Left ventricle myocardium superior (tissue), 1 donor: ENCODE measurements around the gene NECAB3. TPM values are rescaled to one million over a fixed set of nuclear protein-coding genes. Genes with fewer than 3 reads are reported as not detected.
A peak's percentile ranks its signal among the peaks of the same experiment; 100 is the strongest.

Experiments used
- ATAC-seq: fragments of 200-7000 bp; cut with Tn5 transposase; one replicate; pipeline ENCODE4 v1.9.1; 2020; ENCODE audit warnings: mild to moderate bottlenecking, moderate library complexity
- DNase-seq: peaks from one replicate; pipeline ENCODE4 v3.0.0-alpha.2; 2020
- intact Hi-C: fragments of 100-400 bp; cut with micrococcal nuclease; formaldehyde crosslinking; loops from one replicate; pipeline ENCODE4 v1.11.0; 2022
- total RNA-seq: library from RNA; stranded (reverse); fragmentation: NEBNext Ultra II Directional; extraction: Animal tissue kit (Norgen Biotek cat#: 25700); gene quantifications from one replicate; pipeline ENCODE4 v1.2.1, GENCODE V29; 2021
- donor health status: DM: no; HTN: yes; CAD: no; lungs with severe emphysema.

Gene NECAB3
- total RNA-seq, 1 donor from 2014 or later: 71.8 TPM

DNA sequence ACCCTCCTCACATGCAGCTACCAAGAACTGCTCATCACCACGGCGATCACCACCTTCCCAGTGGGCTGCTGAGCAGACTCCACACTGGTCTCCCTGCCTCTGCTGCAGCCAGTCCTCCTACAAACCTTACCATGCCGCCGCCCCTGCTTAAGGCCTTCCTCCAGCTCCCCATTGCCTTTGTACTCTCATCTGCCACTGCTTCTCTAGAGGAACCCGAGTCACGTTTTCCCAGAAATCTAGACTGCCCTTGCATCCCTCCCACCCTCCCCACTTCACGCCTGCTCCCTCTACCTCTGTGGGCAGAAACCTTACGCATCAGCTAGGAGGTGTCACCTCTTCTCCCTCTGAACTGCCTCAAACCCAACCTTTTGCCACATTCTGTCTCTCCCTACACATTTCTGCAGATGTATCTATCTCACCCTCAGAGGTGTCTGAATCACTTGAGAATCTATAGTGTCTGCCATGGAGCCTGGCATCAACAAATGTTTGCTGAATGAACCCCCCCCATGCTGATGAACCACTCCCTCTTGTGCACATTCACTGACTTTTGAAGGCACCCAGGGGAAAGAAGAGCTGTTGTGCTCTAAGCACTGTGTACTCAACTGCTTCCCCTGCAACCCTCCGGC, 7.6 kb upstream of the NECAB3 start:
- no peak for ATAC-seq
- no peak for DNase-seq
- intact Hi-C loops: no loop called here

DNA sequence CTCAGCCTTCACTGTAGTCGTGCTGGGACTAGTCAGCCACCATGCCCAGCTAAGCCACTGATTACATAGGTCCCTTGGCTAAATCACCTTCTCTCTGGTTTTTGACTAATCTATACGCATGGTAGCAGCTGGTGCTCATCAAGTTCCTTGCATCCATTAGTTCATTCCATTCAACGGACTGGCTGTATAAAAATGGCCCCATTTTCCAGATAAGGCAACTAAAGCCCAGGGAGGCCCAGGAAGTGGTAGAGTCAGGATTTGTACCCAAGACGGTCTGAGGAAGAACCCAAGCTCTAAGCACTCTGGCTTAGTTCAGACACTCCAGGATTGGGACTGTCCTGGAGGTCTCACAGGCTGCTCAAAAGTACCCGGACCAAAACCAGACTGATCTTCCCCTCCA, 7.1 kb upstream of the NECAB3 start:
- ATAC-seq: no peak
- no peak for DNase-seq
- intact Hi-C loops: no loop called here

DNA sequence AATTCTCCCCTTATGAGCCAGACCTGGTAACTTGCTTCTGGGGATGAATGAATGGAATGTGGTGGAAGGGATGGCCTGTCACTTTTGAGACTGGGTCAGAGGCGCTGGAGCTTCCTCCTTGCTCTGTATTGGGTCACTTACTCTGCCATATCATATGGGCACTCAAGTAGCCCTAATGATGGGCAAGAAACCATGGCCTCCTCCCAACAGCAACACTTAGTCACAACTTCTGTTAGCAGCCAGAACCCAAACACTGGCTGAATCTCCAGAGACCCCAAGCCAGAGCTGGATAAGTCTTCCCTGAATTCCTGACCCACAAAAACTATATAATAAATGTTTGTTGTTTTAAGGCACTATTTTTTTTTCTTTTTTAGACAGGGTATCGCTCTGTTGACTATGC, 6.5 kb upstream of the NECAB3 start:
- intact Hi-C loops: no loop called here
- no peak for ATAC-seq
- DNase-seq: no peak

DNA sequence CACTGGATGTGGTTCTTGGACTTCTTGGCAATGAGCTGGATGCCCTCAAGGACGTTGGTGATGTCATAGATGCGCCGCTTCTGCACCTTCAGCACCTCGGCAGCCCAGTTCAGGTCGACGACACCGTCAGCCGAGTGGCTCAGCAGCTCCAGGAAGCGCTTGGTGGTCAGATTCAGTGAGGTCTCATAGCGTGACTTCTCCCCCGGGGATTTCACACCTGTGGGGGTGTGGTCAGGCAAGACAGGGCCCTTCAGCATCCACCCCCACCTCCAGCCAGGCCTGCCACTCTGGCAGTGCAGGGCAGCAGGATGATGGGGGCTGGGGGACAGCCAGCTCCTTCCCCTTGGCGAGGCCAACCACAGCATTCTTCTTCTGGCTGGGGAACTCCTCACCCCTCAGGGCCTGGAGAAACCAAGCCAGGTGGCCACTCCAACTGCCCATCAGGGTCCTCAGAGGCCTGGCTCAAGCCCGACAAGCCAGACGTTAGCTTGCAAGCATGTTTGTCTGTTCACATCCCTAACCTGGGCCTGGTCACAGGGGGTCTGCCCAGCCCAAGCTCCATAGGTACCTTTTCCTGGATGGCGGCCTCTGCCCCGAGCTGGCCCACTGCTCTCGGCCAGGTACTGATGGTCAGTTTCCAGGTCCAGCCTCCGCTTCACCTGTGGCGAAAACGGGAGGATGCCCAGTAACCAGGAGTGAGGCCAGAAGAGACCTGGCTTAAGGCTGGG, 5.7 kb upstream of the NECAB3 start:
- DNase-seq (no peak), ATAC-seq (no peak)
- intact Hi-C loops: no loop called here

DNA sequence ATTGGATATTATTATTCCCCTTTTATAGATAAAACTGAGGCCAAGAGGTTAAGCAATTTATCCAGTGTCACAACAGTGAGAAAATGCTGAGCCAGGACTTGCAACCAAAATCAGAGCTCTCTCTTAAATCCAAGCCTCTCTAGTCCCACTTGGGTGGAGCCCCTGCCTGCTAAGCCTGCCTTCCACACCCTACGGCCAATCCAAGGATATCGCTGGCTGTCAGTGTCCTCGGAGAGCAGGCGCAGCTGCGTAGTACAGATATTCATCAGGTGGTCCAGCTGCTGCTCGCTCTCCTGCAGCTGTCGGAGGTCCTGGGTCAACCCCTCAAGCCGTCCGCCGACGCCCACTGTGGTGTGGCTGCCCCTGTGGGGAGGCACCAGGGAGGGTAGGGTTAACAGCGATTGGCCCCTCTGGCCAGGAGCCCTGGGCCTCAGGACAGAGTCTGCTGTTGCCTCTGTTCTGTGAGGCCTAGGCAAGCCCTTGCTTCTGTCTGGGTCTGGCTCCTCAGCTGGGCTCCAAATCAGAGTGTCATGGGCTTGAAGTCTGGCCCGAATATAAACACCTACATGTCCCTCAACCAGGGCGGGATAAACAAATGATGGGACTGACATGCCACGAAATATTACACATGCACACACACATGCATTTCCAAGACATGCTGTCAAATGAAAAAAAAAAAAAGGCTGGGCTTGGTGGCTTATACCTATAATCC, 3.9 kb upstream of the NECAB3 start:
- DNase-seq (peak; percentile 84), ATAC-seq (peak; percentile 59)
- intact Hi-C loops: no loop called here

DNA sequence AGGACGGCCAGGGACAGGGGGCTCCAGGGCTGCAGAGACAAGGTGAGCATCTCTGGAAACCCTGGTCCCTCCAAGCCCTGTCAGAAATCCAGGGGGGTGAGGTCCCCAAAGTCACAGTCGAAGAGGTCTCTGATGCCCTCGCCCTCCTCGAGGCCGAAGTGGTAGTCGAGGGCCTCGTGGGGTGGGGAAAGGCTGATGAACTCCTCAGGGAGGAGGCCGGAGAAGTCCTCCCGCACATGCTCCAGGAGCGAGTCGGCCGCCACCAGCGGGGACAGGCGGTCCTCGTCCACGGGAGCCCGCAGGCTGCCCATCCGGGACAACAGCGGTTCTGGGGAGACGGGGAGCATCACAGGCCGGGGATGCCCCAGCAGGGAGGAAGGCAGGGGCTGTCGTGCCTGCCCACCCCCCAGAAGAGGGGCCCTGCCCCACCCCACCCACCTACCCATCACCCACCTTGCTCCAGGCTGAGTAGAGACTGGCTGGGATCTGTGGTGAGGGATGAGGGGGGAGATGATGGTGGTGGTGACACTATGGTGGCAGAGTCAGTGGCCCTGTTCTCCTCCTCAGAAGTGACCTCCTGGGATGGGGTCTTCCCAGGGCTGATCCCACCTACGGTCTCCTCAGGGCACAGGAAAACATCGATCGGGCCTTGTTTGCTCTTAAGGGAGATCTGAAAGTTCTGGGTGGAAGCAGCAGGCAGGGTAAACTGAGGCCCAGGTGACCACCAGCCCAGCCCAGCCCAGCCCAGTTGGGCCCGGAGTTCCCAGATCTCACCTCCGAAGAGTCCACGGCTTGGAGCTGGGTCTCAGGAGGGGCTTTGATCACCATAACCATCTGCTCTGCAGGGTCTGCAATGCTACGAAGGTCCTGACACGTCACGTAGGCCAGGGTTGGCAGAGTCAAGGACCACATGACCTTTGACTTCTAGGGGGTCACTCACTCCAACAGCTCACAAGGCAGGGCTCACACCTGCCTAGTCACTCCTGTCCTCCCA, 2.7 kb upstream of the NECAB3 start:
- DNase-seq (no peak), ATAC-seq (no peak)
- intact Hi-C loops: no loop called here

DNA sequence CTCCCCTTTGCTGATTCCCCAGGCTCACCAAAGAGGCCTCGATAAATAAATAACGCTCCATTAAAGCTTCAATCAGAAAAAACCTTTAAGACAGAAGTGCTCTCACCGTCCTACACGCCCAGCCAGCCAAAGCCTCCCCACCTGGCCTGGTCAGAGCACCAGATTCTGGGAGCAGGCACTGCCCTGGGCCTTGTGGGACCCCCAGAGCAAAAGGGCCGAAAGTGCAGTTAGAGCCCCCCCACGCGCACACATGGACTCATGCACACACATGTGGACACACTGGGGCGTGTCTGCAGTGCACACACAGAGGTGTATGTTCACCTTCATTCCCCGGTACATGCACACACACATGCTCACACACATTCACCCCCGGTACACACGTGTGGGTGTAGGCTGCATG, 1.9 kb upstream of the NECAB3 start:
- no peak for ATAC-seq
- intact Hi-C loops: no loop called here
- DNase-seq: no peak

DNA sequence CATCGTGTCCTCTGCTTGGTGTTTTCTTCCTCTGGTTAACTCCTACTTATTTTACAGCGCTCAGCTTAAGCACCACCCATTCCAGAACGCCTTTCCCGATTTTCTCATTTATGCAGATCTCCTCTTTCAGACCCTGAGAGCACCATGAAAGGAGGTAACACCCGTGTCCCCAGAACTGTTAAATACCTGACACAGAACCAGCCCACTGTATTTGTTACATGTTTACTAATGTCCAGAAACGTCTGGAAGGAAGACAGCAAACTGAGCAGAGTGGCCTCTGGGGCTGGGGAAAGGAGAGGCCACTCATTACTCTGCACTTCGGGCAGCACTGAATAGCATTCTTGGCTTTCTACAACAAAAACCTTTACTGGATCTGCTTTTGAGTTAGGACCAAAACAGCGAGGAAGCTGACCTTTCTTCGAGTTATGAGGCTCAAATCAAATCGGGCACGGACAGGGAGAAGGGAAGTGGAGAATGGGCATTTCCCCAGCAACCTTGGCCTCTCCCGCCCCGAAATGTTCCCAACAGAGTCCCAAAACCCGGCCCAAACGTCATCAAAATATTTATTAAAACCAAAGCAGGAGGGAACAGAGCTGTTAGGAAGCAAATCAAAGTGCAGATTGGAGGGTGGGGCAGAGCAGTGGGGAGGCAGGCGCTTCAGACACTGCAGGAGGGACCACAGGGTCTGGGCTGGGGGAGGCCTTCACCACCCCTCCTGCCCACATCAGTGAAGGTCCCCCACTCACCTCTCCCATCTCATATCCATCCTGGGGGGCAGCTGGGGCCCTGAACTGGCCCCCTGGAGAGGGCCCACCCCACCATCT, 1.1 kb upstream of the NECAB3 start:
- peak; percentile 50 for DNase-seq
- ATAC-seq: peak; percentile 2
- intact Hi-C loops: no loop called here

DNA sequence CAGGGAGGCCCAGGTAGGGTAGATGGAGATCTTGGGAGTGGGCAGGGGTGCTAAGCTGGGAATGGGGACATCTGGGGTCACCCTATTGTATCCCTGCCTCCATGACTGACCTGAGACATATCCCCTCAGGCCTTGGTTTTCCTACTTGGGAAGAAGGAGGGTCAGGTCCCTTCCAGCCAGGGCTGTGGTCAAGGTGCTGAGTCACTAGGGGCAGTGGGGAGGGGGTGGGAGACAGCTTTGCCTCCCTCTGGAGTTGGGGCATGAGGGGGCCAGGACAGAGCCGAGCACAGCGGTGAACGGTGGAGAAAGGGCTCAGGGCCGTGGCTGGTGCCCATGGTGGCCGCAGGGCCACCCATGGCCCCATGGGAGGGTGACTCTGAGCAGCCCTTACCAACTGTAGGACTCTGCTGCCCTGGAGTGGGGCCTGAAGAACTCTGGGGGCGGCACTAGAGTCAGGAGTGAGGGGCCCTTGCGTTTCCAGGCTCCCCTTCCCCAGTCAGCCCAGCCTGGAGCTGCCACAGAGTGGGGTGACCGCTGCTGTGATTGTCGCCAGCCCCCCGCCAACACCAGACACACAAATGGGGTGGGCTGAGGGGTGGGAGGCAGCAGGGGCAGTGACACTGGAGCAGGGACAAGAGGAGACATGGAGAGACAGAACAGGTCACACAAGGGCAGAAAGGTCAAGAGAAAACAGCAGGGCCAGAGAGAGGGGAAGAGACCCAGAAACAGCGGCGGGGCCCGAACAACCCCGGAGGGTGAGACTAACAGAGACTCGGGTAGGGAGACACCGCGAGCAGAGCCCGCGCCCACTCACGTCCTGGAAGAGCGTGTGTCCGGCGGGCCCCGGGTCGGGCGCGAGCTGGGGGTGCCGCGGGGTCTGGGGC, 576 bp downstream of the NECAB3 start:
- ATAC-seq (peak; percentile 2), DNase-seq (no peak)
- intact Hi-C loops: no loop called here

DNA sequence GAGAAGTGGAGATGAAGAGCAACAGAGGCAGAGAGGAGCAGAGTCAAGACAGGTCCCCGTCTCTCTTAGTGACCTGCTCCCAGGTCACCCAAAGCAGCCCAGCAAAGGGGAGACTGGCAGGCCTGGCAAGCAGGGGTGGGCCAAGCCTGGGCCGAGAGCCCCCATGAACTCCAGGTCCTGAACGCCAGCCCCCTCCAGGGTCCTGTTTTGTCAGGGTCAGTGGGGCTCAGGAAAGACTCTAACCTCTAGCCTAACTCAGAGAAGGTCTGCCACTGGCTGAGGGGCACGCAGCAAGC, 1.2 kb downstream of the NECAB3 start:
- ATAC-seq (no peak), DNase-seq (no peak)
- intact Hi-C loops: no loop called here

DNA sequence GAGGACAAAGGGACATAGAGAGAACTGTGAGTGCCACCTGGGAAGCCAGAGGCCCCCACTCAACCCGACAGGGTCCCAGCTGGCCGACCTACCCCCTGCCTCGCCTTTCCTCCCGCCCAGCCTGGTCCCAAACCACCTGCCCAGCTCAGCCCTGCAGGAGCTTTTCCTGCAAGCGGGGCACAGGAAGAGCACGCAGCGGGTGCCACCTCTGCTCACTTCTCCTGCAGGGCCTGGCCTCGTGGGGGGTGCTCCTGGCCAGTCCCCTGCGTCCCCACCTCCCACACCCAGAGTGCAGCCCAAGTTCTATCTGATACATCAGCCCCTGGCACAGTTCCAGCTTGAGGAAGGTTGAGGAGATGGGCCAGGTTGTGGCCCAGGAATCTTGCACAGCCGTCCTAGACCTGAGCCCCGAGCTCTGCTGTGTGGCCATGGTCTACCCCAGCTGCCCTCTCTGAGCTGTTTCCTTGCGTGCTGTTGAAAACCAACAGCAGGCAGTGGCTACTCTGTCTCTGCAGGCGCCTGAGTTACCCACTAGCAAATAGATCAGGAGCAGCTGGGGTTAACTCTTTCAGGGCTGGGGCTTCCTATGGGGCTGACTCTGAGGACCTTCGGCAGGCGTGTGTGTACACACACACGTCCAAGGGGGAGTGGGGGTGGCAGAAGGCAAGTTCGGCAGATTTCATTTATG, 1.7 kb downstream of the NECAB3 start:
- intact Hi-C loops: no loop called here
- DNase-seq (no peak), ATAC-seq (no peak)

DNA sequence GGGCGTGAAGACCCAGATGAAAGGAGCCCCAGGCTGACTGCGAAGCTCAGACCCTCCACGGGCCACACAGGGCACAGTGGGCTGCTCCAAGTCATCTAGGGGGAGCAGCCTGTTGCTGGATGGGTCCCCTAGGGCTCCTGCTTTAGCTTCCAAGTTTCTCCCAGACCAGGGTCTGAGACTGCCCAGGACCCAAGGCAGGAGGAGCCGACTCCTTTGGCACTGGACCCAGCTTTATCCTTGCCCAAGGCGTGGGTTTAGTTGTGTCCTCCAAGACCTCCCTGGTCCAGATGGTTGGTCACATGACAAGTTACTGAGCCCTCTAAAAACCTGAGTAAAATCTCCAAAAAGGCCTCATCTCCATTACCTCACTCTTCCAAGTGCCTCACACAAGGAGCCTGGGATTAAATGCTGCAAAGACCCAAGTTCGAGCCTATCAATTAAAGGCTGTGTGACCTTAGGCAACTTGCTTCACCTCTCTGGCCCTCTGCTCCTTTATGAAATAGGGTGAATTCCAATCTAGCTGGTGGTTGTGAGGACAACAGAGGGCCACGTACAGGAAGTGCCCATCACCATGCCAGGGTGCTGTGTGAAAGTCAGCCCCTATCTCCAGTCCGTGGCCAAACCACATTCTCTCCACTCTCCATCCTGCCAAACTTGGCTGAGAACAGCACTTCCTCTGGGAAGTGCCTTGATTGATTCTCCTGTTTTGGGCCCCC, 2.5 kb downstream of the NECAB3 start:
- intact Hi-C loops: no loop called here
- DNase-seq: no peak

DNA sequence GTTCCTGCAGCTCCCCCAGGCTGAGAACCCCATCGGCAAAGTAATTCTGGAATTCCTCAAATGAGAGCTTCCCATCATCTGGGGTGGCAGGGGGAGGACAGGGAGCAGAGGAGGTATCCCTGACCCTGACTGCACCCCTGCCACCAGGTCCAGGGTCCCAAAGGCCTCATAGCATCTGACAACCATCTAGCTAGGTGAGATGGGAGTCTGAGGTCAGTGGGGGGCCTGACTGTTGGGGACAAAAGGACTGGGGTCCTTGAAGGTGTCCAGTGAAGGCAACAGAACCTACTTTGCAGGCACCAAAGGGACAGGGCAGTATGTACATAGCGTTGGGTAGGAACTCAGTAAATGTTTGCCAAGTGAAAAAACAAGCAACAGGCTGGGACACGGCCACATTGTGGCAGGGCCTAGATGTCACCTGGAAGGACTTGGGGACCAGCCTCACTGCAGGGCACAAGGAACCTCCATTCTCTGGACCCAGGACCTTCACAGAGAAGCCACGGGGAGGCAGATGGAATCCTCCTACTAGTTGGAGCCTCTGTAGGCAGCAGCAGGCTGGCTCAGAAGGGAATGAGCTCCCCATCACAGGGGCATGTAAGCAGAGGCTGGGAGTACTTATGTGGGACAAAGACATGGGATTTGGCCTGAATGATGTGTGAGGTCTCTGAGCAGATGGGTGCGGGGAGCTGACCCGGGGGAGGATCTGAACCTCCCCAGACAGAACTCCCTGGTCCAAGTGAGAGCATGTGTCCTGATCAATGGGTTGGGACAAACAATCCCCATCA, 3.3 kb downstream of the NECAB3 start:
- intact Hi-C loops: no loop called here
- ATAC-seq (no peak), DNase-seq (no peak)

More for the DNA sequence above, 2.5 kb downstream of the NECAB3 start:
- no peak for ATAC-seq

DNA sequence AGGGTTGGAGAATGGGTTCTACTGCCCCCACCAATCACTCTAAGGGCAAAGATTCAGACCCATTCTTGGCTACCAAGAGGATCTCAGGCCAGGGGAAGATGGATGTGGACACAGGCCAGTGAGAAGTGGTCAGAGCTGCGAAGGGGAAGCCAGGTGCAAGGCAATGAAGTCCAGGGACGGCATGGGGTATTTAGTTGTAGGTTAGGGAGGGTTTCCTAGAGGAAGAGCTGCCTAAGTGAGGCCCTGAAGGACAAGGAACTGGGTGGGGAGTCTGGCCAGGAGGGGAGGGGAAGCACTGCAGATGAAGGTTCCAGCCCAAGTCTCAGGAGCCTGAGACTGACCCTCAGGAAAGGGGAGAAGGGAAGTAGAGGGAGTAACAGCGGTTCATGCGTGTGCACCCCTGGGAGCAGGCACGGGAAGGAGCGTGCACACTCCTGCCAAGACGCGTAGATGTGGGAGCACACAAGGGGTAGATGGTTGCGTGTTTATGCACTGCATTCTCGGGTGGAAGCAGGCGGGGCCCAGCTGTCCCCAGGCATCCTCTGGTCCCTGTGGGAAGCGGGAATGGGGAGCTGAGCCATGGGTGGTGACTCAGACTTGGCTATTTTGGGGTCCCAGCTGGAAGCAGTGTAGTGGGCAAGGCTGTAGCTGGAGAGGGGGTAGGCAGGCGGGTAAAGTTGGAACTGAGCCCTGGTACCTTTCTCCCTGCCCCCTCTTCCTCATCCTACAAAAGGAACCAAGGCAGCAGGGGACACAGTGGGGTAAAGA, 4.2 kb downstream of the NECAB3 start:
- DNase-seq (no peak), ATAC-seq (no peak)
- intact Hi-C loops: no loop called here

DNA sequence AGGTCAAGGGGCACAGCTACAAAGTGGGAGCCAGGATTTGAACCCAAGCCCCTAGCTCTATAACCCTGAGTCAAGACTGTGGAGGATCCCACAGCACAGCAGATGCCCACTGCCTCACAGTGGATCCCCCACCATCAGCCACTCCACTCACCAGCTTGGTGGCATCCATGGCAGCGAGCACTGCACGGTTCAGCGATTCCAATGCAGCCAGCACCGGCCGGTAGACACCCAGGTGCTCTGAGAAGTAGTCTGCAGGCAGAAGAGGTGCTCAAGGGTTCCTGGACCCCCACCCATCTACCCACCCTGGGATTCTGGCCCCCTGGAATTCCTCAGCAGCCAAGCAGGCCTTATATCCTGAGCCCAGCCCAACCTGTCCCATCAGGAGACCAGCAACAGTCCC, 5.0 kb downstream of the NECAB3 start:
- intact Hi-C loops: no loop called here
- ATAC-seq (no peak), DNase-seq (no peak)
